IPS-18a (cell line): Measurements from ENCODE around the gene MTMR3.
A peak's percentile ranks its signal among the peaks of the same experiment; 100 is the strongest.
"Not testable (repeated sequence)": the region's sequence is repeated elsewhere in the genome, so short reads cannot be mapped to it uniquely, and the experiment has no call there.

Experiments
- H3K27ac ChIP-seq: one replicate; pipeline ENCODE4 v1.5.1; 2013; ENCODE audit warnings: low read length
- H3K27me3 ChIP-seq: one replicate; pipeline ENCODE4 v1.6.1; 2013; ENCODE audit warnings: mild to moderate bottlenecking, low read length; ENCODE audit not compliant: control insufficient read depth, insufficient read depth
- H3K36me3 ChIP-seq: one replicate; pipeline ENCODE4 v1.6.1; 2013; ENCODE audit warnings: low read depth, low read length; ENCODE audit not compliant: control insufficient read depth
- H3K4me1 ChIP-seq: one replicate; pipeline ENCODE4 v1.6.1; 2013; ENCODE audit warnings: low read depth, low read length; ENCODE audit not compliant: control insufficient read depth
- H3K4me3 ChIP-seq: one replicate; pipeline ENCODE4 v1.5.1; 2013; ENCODE audit warnings: low read length
- H3K9ac ChIP-seq: one replicate; pipeline ENCODE4 v1.6.1; 2013; ENCODE audit warnings: mild to moderate bottlenecking, low read length, moderate library complexity
- H3K9me3 ChIP-seq: one replicate; pipeline ENCODE4 v1.6.1; 2013; ENCODE audit warnings: low read depth, low read length; ENCODE audit not compliant: control insufficient read depth

The MTMR3 gene

DNA sequence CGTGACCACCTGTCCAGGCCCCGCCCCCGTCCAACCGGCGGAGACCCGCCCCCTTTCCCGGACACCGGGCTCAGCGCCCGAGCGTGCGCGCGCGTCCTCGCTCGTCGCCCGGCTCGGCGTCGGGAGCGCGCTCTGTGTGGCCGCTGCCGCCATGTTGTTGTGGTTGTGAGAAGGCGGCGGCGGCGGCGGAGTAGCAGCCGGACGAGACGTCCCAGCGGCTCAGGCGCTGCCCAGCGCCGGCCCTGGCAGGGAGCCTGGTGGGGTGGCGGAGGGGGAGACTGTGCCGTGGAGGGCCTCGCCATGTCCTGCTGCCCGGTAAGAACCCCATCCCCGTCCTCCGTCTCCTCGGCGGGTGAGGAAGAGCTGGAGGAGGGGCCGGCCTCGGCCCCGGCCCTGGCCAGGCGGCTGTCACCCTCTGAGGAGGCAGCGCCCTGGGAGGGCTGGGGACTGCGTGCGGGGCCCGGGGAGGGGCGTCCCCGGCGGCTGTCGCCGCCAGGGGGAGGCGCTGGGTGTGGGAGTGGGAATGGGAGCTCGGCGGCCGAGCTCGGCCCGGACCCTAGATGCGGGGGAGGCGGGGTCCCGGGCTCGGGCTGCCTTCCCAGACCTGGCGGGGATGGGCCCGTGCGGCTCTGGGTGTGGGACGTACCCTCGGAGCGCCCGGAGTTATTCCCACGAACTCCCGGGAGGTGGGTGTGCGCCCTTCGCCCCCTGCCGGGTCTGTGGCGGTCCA is at the start of gene MTMR3:
MTMR3 (plus strand) TSS at position 130 of the 730 bp plus-strand sequence. CDS start 87,886 bp downstream, outside the sequence.
- peaks cover 12% of the 10 kb centered on the region for H3K4me1 ChIP-seq
- no peak within 1 kb of the TSS for H3K27ac ChIP-seq
- no peaks in the 10 kb centered on the region for H3K27me3 ChIP-seq
- peak within 1 kb of the TSS; percentile 65 for H3K9ac ChIP-seq
- no peaks in the 10 kb centered on the region for H3K36me3 ChIP-seq
- no peaks in the 10 kb centered on the region for H3K9me3 ChIP-seq
- peak within 1 kb of the TSS; percentile 92 for H3K4me3 ChIP-seq

DNA sequence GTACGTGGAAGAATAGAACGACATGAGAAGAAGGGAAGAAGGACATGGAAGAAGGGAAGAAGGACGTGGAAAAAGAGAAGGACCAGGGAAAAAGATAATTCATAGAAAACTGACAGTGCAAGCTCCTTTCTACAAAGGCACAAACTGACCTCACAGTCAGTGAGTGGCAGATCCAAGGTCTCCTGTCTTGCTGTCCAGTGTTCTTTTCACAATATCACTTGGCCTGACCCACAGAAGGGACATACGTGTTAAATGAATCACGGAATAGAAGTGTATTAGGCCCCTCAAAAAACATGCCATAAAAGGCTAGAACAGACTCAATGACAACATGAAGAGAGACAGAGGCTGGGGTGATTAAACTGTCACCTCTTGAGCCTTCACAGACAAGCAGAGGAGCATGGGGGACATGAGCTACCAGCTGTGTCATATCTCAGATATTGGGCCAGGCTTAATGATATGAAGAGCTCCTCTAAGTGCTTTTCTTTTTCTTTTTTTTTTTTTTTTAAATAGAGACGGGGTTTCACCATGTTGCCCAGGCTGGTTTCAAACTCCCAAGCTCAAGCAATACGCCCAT is 49.5 kb upstream of the MTMR3 start:
- H3K9ac ChIP-seq: no peak overlapping the region
- no peaks in the 10 kb centered on the region for H3K4me1 ChIP-seq
- H3K27me3 ChIP-seq: no peaks in the 10 kb centered on the region
- H3K36me3 ChIP-seq: no peaks in the 10 kb centered on the region
- H3K27ac ChIP-seq: no peak overlapping the region
- no peaks in the 10 kb centered on the region for H3K9me3 ChIP-seq
- H3K4me3 ChIP-seq: no peak overlapping the region

GRCh38 chr22:29834046-29834445 is 48.9 kb upstream of the MTMR3 start:
- no peaks in the 10 kb centered on the region for H3K27me3 ChIP-seq
- H3K27ac ChIP-seq: no peak overlapping the region
- H3K4me1 ChIP-seq: no peaks in the 10 kb centered on the region
- H3K4me3 ChIP-seq: no peak overlapping the region
- H3K9ac ChIP-seq: no peak overlapping the region
- H3K9me3 ChIP-seq: no peaks in the 10 kb centered on the region
- H3K36me3 ChIP-seq: no peaks in the 10 kb centered on the region

DNA sequence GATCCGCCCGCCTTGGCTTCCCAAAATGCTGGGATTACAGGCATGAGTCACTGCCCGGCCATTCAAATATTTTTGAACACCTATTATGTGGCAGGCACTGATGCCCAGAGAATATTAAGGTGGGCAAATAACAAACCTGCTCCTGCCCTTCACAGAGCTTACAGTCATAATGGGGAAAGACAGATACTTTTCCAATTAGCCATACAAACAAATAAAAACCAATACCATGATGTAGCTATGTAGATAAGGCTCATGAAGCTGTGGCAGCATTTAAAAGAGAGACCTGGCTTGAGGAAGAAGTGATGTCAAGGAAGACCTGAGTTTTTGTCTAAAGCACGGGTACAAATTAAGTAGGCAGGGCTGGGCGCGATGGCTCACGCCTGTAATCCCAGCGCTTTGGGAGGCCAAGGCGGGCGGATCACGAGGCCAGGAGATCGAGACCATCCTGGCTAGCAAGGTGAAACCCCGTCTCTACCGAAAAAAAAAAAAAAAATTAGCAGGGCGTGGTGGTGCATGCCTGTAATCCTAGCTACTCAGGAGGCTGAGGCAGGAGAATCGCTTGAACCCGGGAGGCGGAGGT is 46.1 kb upstream of the MTMR3 start:
- not testable (repeated sequence) for H3K27me3 ChIP-seq, H3K27ac ChIP-seq, H3K9me3 ChIP-seq, H3K36me3 ChIP-seq, H3K9ac ChIP-seq, H3K4me1 ChIP-seq, H3K4me3 ChIP-seq

DNA sequence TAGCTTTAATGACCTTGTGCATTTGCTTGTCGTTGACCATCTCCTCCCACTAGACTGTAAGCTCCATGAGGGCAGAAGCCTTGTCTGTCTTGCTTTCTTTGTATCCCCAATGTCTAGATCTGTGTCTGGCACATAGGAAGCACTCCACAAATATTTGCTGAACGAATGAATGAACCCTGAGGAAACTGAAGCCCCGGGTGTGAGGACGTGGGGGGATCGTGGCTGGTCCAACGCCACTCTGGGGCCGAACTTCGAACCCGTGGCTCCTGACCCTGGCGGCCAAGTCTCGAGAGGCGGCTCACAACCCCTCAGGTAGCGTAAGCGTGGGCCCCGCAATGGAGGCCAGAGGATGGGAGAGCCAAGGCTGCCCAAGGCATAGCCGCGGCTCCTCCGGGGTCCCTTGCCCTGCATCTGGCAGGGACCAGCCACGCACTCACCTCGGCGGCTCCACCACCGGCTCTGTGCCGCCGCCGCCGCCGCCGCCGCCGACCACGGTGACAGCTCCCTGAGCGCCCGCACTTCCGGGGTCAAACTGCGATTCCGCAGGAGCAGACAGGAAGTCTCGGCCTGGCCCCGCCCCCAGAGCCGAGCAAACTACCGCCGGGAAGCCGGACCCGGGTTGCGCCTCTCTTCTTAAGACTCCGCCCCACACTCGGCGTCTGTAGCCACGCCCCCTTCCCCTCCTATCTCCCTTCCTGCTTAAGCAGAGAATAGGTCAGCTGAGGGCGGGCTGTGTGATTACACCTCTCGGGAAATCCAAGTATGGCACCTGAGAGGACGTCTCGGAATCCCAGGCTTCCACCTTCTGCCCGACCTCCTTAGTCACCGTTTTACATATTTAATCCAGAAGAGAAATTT is 45.0 kb upstream of the MTMR3 start, which contains the start of gene ASCC2:
ASCC2 (minus strand) TSS at position 534 of the 858 bp plus-strand sequence. CDS start 5,949 bp downstream, outside the sequence.
- H3K4me1 ChIP-seq: no peaks in the 10 kb centered on the region
- H3K4me3 ChIP-seq: peak within 1 kb of the TSS; percentile 79
- H3K27ac ChIP-seq: peak within 1 kb of the TSS; percentile 25
- peak within 1 kb of the TSS; percentile 21 for H3K9ac ChIP-seq
- no peaks in the 10 kb centered on the region for H3K27me3 ChIP-seq
- no peaks in the 10 kb centered on the region for H3K9me3 ChIP-seq
- no peaks in the 10 kb centered on the region for H3K36me3 ChIP-seq

DNA sequence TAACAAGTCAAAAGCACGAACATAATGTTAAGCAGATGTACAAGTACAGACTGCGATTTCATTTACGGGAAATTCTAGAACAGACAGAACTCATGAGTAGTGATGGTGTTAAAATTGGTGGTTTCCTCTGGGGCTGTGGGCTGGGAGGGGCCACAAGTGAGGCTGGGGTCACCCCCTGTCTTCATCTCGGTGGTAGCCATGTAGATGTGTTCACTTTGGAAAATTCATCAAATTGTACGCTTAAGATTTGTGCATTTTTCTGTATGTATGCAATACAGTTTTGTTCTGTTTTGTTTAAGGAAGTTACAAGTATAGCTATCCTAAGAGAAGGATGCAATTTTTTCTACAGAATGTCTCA is 44.4 kb upstream of the MTMR3 start:
- Histone ChIP-seq H3K9ac (no peak overlapping the region), H3K36me3 (no peaks in the 10 kb centered on the region), H3K27me3 (no peaks in the 10 kb centered on the region), H3K9me3 (no peaks in the 10 kb centered on the region), H3K4me3 (peak overlapping the region; percentile 79), H3K4me1 (no peaks in the 10 kb centered on the region), H3K27ac (peak overlapping the region; percentile 25)

DNA sequence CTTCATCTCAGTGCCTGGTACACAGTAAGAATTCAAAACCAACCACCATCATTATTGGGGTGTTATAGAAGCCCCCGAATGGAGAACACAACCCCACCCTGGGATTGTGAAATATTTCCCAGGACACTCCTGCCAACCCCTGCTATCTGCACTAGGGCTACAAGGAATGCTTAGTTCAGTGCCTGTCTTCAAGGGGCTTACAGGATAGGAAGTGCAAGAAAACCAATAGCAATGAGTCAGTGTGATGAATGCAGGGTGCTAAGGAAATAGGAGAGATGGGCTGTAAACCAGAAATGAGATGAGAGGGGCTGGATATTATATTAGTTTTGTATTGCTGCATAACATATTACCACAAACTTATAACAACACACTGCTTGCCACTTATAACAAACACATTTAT is 43.9 kb upstream of the MTMR3 start:
- H3K9ac ChIP-seq: no peak overlapping the region
- no peak overlapping the region for H3K4me3 ChIP-seq
- no peaks in the 10 kb centered on the region for H3K4me1 ChIP-seq

DNA sequence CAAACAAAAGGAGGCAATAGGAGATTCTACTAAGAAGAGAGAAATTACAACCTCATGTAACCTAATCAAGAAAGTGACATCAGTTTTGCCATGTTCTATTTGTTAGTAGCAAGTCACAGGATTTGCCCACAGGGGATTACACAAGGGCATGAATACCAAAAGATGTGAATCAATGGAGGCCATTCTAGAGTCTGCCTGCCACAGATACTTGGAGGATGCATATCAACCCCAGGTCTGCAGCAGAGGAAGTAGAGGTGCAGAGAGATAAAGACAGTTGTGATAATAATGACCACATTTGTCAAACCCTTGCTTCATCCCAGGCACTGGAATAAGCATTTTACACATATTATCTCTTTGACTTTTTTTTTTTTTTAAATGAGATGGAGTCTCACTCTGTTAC is 42.5 kb upstream of the MTMR3 start:
- Histone ChIP-seq H3K4me1 (no peaks in the 10 kb centered on the region), H3K27ac (no peak overlapping the region), H3K9ac (no peak overlapping the region), H3K36me3 (no peaks in the 10 kb centered on the region), H3K4me3 (no peak overlapping the region), H3K9me3 (no peaks in the 10 kb centered on the region), H3K27me3 (no peaks in the 10 kb centered on the region)

More for the DNA sequence above, 43.9 kb upstream of the MTMR3 start:
- Histone ChIP-seq H3K36me3 (no peaks in the 10 kb centered on the region), H3K9me3 (no peaks in the 10 kb centered on the region), H3K27me3 (no peaks in the 10 kb centered on the region), H3K27ac (no peak overlapping the region)

- no peak overlapping the region for H3K9ac ChIP-seq
- no peaks in the 10 kb centered on the region for H3K36me3 ChIP-seq
- H3K9me3 ChIP-seq: no peaks in the 10 kb centered on the region
- no peak overlapping the region for H3K27ac ChIP-seq
- no peak overlapping the region for H3K4me3 ChIP-seq
- no peaks in the 10 kb centered on the region for H3K27me3 ChIP-seq
- no peaks in the 10 kb centered on the region for H3K4me1 ChIP-seq
Observed at GRCh38 chr22:29842172-29842571, 40.8 kb upstream of the MTMR3 start.

DNA sequence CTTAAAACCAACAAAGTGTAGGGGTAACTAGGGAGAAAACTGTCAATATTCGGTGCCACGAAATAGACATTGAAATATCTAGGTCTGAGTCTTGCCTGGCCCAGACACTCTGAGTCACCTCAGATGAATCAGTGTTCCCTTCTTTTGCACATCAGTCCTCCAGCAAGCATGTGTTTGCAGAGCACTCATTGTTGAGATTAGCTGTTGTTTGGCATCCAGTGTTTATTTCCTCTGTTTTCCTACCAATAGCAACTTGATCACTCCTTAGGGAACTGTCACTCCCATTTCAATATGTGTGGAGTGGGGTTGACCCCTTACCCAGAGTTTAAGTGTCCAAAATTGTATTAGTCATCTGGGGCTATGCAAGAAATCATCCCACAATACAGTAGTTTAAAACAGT is 40.2 kb upstream of the MTMR3 start:
- no peak overlapping the region for H3K27ac ChIP-seq
- no peak overlapping the region for H3K4me3 ChIP-seq
- no peaks in the 10 kb centered on the region for H3K4me1 ChIP-seq
- H3K9me3 ChIP-seq: no peaks in the 10 kb centered on the region
- H3K27me3 ChIP-seq: no peaks in the 10 kb centered on the region
- H3K9ac ChIP-seq: no peak overlapping the region
- H3K36me3 ChIP-seq: no peaks in the 10 kb centered on the region

DNA sequence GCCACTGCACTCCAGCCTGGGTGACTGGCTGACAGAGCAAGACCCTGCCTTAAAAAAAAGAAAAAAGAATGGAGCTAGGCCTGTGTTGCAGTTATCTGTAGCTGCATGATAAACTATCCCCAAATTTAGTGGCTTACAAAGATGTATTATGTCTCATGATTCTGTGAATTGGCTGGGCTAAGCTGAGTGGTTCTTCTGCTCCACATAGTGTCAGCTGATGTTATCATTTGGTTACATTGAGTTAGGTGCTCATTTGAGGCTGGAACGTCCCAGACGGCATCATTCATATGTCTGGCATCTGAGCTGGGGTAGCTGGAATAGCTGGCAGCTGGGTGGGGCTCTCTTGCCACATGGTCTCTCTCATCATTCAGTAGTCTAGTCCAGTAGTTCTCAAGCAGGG is 36.7 kb upstream of the MTMR3 start:
- no peaks in the 10 kb centered on the region for H3K36me3 ChIP-seq
- H3K4me3 ChIP-seq: no peak overlapping the region
- no peak overlapping the region for H3K27ac ChIP-seq
- H3K27me3 ChIP-seq: no peaks in the 10 kb centered on the region
- no peaks in the 10 kb centered on the region for H3K9me3 ChIP-seq
- no peak overlapping the region for H3K9ac ChIP-seq
- H3K4me1 ChIP-seq: no peaks in the 10 kb centered on the region
